HuH-7 (cell line): ENCODE results near the gene DGKG.
A peak's percentile ranks its signal among the peaks of the same experiment; 100 is the strongest.

Experiments used
- DNase-seq: peaks from one replicate; pipeline ENCODE4 v3.0.0; 2011; ENCODE audit warnings: low spot score

The DGKG gene

GRCh38 chr3:186361762-186362536 is at the start of gene DGKG:
Gene DGKG, minus strand, starts transcription at chr3:186362234. Its CDS starts 41,775 bp downstream, at chr3:186320459.
- peak; percentile 33 for DNase-seq

GRCh38 chr3:186411089-186411488 is 49.1 kb upstream of the DGKG start:
- no peak for DNase-seq

GRCh38 chr3:186406669-186407635 is 44.9 kb upstream of the DGKG start:
- no peak for DNase-seq

GRCh38 chr3:186401556-186401955 is 39.5 kb upstream of the DGKG start:
- no peak for DNase-seq

GRCh38 chr3:186400662-186401061 is 38.6 kb upstream of the DGKG start:
- DNase-seq, result no peak

GRCh38 chr3:186400026-186400425 is 38.0 kb upstream of the DGKG start:
- DNase-seq, result no peak

- no peak for DNase-seq
Observed at GRCh38 chr3:186394566-186395217, 32.7 kb upstream of the DGKG start.

GRCh38 chr3:186386883-186387560 is 25.0 kb upstream of the DGKG start:
- no peak for DNase-seq

- DNase-seq, result no peak
Observed at GRCh38 chr3:186385856-186386602, 24.0 kb upstream of the DGKG start.

GRCh38 chr3:186383026-186383993 is 21.3 kb upstream of the DGKG start:
- no peak for DNase-seq

GRCh38 chr3:186382217-186382885 is 20.3 kb upstream of the DGKG start:
- no peak for DNase-seq

- no peak for DNase-seq
Observed at GRCh38 chr3:186381424-186382216, 19.6 kb upstream of the DGKG start.

- no peak for DNase-seq
Observed at GRCh38 chr3:186380622-186381380, 18.8 kb upstream of the DGKG start.

GRCh38 chr3:186375443-186375842 is 13.4 kb upstream of the DGKG start:
- DNase-seq, result no peak

- DNase-seq, result no peak
Observed at GRCh38 chr3:186374376-186374775, 12.3 kb upstream of the DGKG start.

GRCh38 chr3:186369217-186369616 is 7.2 kb upstream of the DGKG start:
- no peak for DNase-seq

- no peak for DNase-seq
Observed at GRCh38 chr3:186368717-186369116, 6.7 kb upstream of the DGKG start.

GRCh38 chr3:186368176-186368575 is 6.1 kb upstream of the DGKG start:
- DNase-seq, result no peak
